CD14-positive monocyte (primary cell): ENCODE results near the gene KRT86. TPM values are rescaled to one million over a fixed set of nuclear protein-coding genes. Genes with fewer than 3 reads are reported as not detected.
"Not testable (repeated sequence)": the region's sequence is repeated elsewhere in the genome, so short reads cannot be mapped to it uniquely, and the experiment has no call there.

Experiments used
- DNase-seq, 3 donors: peaks; one replicate each; pipeline ENCODE4 v3.0.0-alpha.2; 2011 to 2022
- H2AFZ ChIP-seq: 2 replicates; pipeline ENCODE4 v1.6.0; 2012; ENCODE audit warnings: mild to moderate bottlenecking, low read depth, low read length, inconsistent platforms; ENCODE audit not compliant: insufficient read depth, poor library complexity, severe bottlenecking
- H3K27ac ChIP-seq, 2 donors: 1 replicate in 1 of 2; 2 replicates in 1 of 2; pipeline ENCODE4 v1.5.1; 2012 to 2013; ENCODE audit warnings: low read length in 2 of 2, control low read depth in 1 of 2, inconsistent platforms in 1 of 2, low read depth in 1 of 2, mild to moderate bottlenecking in 1 of 2
- H3K27me3 ChIP-seq, 2 donors: one replicate each; pipeline versions ENCODE4 v1.6.0 to v1.6.1; 2011 to 2013; ENCODE audit warnings: low read length in 2 of 2; ENCODE audit not compliant: control insufficient read depth in 2 of 2, insufficient read depth in 2 of 2
- H3K36me3 ChIP-seq, 2 donors: replicated peaks in 1 of 2; 1 replicate in 1 of 2; 2 replicates in 1 of 2; pipeline versions ENCODE4 v1.5.1 to v1.6.1; 2012 to 2013; ENCODE audit warnings: low read length in 2 of 2, control low read depth in 1 of 2, inconsistent platforms in 1 of 2, mild to moderate bottlenecking in 1 of 2; ENCODE audit not compliant: insufficient read depth in 2 of 2, control insufficient read depth in 1 of 2
- H3K4me1 ChIP-seq, 2 donors: 1 replicate in 1 of 2; 2 replicates in 1 of 2; pipeline versions ENCODE4 v1.5.1 to v1.6.1; 2012 to 2013; ENCODE audit warnings: low read length in 2 of 2, control low read depth in 1 of 2, inconsistent platforms in 1 of 2, mild to moderate bottlenecking in 1 of 2, moderate library complexity in 1 of 2; ENCODE audit not compliant: insufficient read depth in 2 of 2, control insufficient read depth in 1 of 2
- H3K4me2 ChIP-seq: replicated peaks from 2 replicates; pipeline ENCODE3; 2012; ENCODE audit warnings: low read length, moderate library complexity, mild to moderate bottlenecking; ENCODE audit not compliant: poor library complexity, severe bottlenecking; ENCODE audit errors: extremely low read depth
- H3K4me3 ChIP-seq, 3 experiments: fragments of 200-600 bp in 1 of 3; sonication (generic) in 1 of 3; replicated peaks in 1 of 3; 1 replicate in 2 of 3; 2 replicates in 1 of 3; pipeline ENCODE4 v1.5.1; 2011 to 2013; ENCODE audit warnings: low read length in 3 of 3, mild to moderate bottlenecking in 3 of 3, control low read depth in 2 of 3, low read depth in 2 of 3, inconsistent platforms in 1 of 3, moderate library complexity in 1 of 3
- H3K79me2 ChIP-seq: 2 replicates; pipeline ENCODE4 v1.6.0; 2012; ENCODE audit warnings: mild to moderate bottlenecking, control low read depth, inconsistent platforms, low read length, moderate library complexity; ENCODE audit not compliant: insufficient read depth
- H3K9ac ChIP-seq: 2 replicates; pipeline ENCODE4 v1.6.0; 2017; ENCODE audit warnings: low read length, mild to moderate bottlenecking; ENCODE audit not compliant: insufficient read depth, poor library complexity, severe bottlenecking
- H3K9me3 ChIP-seq, 2 donors: replicated peaks in 1 of 2; 1 replicate in 1 of 2; 2 replicates in 1 of 2; pipeline versions ENCODE4 v1.5.1 to v1.6.1; 2012 to 2013; ENCODE audit warnings: low read length in 2 of 2, control low read depth in 1 of 2; ENCODE audit not compliant: control insufficient read depth in 1 of 2, insufficient read depth in 1 of 2
- H4K20me1 ChIP-seq: 2 replicates; pipeline ENCODE4 v1.6.0; 2012; ENCODE audit warnings: mild to moderate bottlenecking, low read length, control low read depth, moderate library complexity; ENCODE audit not compliant: insufficient read depth
- H3K27ac Mint-ChIP-seq, 7 donors: one replicate each; pipeline ENCODE4 v1.8.0; 2020; ENCODE audit warnings: mild to moderate bottlenecking in 7 of 7, mixed read lengths in 7 of 7, moderate library complexity in 6 of 7, inconsistent platforms in 2 of 7
- H3K27me3 Mint-ChIP-seq, 3 donors: one replicate each; pipeline ENCODE4 v1.8.0; 2021 to 2022; ENCODE audit warnings: low read depth in 3 of 3, mild to moderate bottlenecking in 3 of 3, mixed read lengths in 3 of 3, moderate library complexity in 3 of 3, inconsistent platforms in 1 of 3
- H3K36me3 Mint-ChIP-seq, 2 donors: one replicate each; pipeline ENCODE4 v1.8.0; 2020; ENCODE audit warnings: mixed read lengths in 2 of 2, inconsistent platforms in 1 of 2, mild to moderate bottlenecking in 1 of 2
- H3K4me1 Mint-ChIP-seq: one replicate; pipeline ENCODE4 v1.8.0; 2020; ENCODE audit warnings: mild to moderate bottlenecking, mixed read lengths
- H3K4me3 Mint-ChIP-seq, 2 donors: one replicate each; pipeline ENCODE4 v1.8.0; 2020; ENCODE audit warnings: mild to moderate bottlenecking in 2 of 2, mixed read lengths in 2 of 2, moderate library complexity in 1 of 2
- H3K9me3 Mint-ChIP-seq, 7 donors: one replicate each; pipeline ENCODE4 v1.8.0; 2020 to 2022; ENCODE audit warnings: mixed read lengths in 7 of 7, mild to moderate bottlenecking in 6 of 7, moderate library complexity in 6 of 7, inconsistent platforms in 2 of 7
- WGBS: methylation state at CpG from one replicate; pipeline ENCODE4 v1.1.5; 2013; ENCODE audit warnings: missing lambda C conversion rate; ENCODE audit not compliant: insufficient coverage; 5-methylcytosine and 5-hydroxymethylcytosine counted together
- intact Hi-C, 2 donors: fragments of 100-400 bp; cut with micrococcal nuclease; formaldehyde crosslinking; loops; one replicate each; pipeline versions ENCODE4 v1.15.0 to v1.15.1; 2023
- polyA plus RNA-seq, 3 donors: library from polyadenylated mRNA; depleted of rRNA in 1 of 3; unstranded in 2 of 3; stranded (reverse) in 1 of 3; fragments of 300-500 nt in 2 of 3; fragments of >200 nt in 1 of 3; fragmentation: Illumina TruSeq in 2 of 3; gene quantifications; 1 replicate in 2 of 3; 2 replicates in 1 of 3; pipeline ENCODE4 v1.2.3, GENCODE V29; 2012 to 2021
- TF ChIP-seq, protein P1 (sequence below): fragments of 200-600 bp; IDR thresholded peaks from one replicate; pipeline ENCODE4 v1.8.0; 2022; ENCODE audit warnings: antibody characterized with exemption, mild to moderate bottlenecking

Gene KRT86
- polyA plus RNA-seq, 3 donors = not detected

DNA sequence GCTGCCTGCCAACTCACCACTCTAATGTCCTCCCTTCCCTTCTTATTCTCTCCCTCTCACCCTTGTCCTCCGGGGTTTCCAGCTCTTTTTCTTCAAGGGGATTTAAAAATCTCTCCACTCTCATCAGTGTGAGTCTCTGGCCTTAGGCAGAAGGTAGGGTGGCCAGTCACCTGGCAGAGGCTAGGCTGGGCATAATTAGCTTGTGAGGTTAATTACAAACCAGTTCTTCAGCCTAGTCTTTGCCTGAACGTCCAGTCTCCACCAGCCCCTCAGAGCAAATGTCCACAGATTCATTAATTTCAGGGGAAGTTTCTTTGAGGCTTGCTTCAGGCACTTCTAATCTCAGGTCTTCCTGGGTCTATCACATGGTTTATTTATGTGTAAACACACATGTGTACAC, 34.7 kb upstream of the KRT86 start:
- Mint-ChIP-seq H3K36me3 (peaks cover 2 to 5% of the 10 kb centered on the region in 2 donors), H3K4me1 (peaks cover 36% of the 10 kb centered on the region), H3K27me3 (peaks cover 9 to 18% (median 17%) of the 10 kb centered on the region in 3 donors), H3K9me3 (no peaks in the 10 kb centered on the region), H3K4me3 (no peak overlapping the region), H3K27ac (peak overlapping the region in 1 of 7 donors; percentile 43)
- no peak overlapping the region for H3K4me3 ChIP-seq
- intact Hi-C loops = no loop called here
- peaks cover 26 to 34% of the 10 kb centered on the region in 2 donors for H3K4me1 ChIP-seq
- H3K4me2 ChIP-seq = no peak overlapping the region
- TF ChIP-seq, protein P1, sequence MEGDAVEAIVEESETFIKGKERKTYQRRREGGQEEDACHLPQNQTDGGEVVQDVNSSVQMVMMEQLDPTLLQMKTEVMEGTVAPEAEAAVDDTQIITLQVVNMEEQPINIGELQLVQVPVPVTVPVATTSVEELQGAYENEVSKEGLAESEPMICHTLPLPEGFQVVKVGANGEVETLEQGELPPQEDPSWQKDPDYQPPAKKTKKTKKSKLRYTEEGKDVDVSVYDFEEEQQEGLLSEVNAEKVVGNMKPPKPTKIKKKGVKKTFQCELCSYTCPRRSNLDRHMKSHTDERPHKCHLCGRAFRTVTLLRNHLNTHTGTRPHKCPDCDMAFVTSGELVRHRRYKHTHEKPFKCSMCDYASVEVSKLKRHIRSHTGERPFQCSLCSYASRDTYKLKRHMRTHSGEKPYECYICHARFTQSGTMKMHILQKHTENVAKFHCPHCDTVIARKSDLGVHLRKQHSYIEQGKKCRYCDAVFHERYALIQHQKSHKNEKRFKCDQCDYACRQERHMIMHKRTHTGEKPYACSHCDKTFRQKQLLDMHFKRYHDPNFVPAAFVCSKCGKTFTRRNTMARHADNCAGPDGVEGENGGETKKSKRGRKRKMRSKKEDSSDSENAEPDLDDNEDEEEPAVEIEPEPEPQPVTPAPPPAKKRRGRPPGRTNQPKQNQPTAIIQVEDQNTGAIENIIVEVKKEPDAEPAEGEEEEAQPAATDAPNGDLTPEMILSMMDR = no peak
- no peaks in the 10 kb centered on the region for H3K79me2 ChIP-seq
- H3K27me3 ChIP-seq = peaks cover 0 to 8% of the 10 kb centered on the region in 2 donors
- no CpG with 5 or more reads among the region's 2 CpGs for WGBS
- no peak overlapping the region for H2AFZ ChIP-seq
- no peaks in the 10 kb centered on the region for H3K36me3 ChIP-seq
- H3K27ac ChIP-seq = no peak overlapping the region
- no peak overlapping the region for H3K9ac ChIP-seq
- no peaks in the 10 kb centered on the region for H4K20me1 ChIP-seq
- H3K9me3 ChIP-seq = no peaks in the 10 kb centered on the region
- DNase-seq = no peak

DNA sequence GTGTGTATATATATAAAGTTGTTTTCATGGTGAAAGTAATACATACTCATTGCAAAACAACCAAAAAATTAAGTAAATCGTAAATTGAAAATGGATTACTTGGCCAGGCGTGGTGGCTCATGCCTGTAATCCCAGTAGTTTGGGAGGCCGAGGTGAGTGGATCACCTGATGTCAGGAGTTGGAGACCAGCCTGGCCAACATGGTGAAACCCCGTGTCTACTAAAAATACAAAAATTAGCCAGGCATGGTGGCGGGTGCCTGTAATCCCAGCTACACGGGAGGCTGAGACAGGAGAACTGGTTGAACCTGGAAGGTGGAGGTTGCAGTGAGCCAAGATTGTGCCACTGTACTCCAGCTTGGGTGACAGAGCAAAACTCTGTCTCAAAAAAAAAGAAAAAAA, 34.2 kb upstream of the KRT86 start:
- H3K27me3 Mint-ChIP-seq = peaks cover 9 to 17% (median 17%) of the 10 kb centered on the region in 3 donors
- H3K27me3 ChIP-seq, H3K79me2 ChIP-seq, H2AFZ ChIP-seq, H3K27ac ChIP-seq, H4K20me1 ChIP-seq, intact Hi-C loops, H3K9me3 Mint-ChIP-seq, H3K27ac Mint-ChIP-seq, H3K4me2 ChIP-seq, H3K4me3 ChIP-seq, H3K9me3 ChIP-seq, H3K4me3 Mint-ChIP-seq, H3K36me3 ChIP-seq, H3K9ac ChIP-seq, DNase-seq, H3K36me3 Mint-ChIP-seq: not testable (repeated sequence)
- WGBS = 100% methylated on average over 4 of the region's 6 CpGs
- peaks cover 37% of the 10 kb centered on the region for H3K4me1 Mint-ChIP-seq
- H3K4me1 ChIP-seq = peaks cover 23 to 34% of the 10 kb centered on the region in 2 donors
